HEK293 (cell line): ENCODE data around the gene SLAMF1.

ENCODE experiments used
- CTCF ChIA-PET: fragments of 350-600 bp; formaldehyde crosslinking; extraction: SDS; loops from one replicate; lab custom pipeline; 2021; ENCODE audit warnings: antibody characterized with exemption; lab: Yijun Ruan, JAX
- POLR2A ChIA-PET: fragments of 300-600 bp; formaldehyde crosslinking; extraction: SDS; loops from one replicate; lab custom pipeline; 2020; ENCODE audit warnings: antibody characterized with exemption, inconsistent platforms; lab: Yijun Ruan, JAX
- H3K27ac ChIP-seq: fragments of 200-500 bp; sonication (Bioruptor generic); 2 replicates; pipeline ENCODE4 v1.5.1; 2014; ENCODE audit warnings: low read depth, low read length, control low read depth, inconsistent platforms; ENCODE audit errors: extremely low read depth
- H3K36me3 ChIP-seq, 2 experiments: fragments of 200-500 bp in 1 of 2; sonication (Bioruptor generic) in 1 of 2; 1 replicate in 1 of 2; 2 replicates in 1 of 2; pipeline ENCODE4 v1.5.1; 2014 to 2017; ENCODE audit warnings: inconsistent platforms in 2 of 2, low read length in 2 of 2; ENCODE audit not compliant: control insufficient read depth in 2 of 2, insufficient read depth in 1 of 2
- H3K4me1 ChIP-seq: fragments of 200-500 bp; sonication (Bioruptor generic); 2 replicates; pipeline ENCODE4 v1.5.1; 2014; ENCODE audit warnings: mild to moderate bottlenecking, low read length, inconsistent platforms; ENCODE audit not compliant: control insufficient read depth, insufficient read depth
- H3K4me3 ChIP-seq: 2 replicates; pipeline ENCODE4 v1.5.1; 2011; ENCODE audit warnings: low read depth, mild to moderate bottlenecking, control low read depth, low read length, moderate library complexity
- H3K9me3 ChIP-seq: fragments of 200-500 bp; sonication (Bioruptor generic); 2 replicates; pipeline ENCODE4 v1.5.1; 2014; ENCODE audit warnings: low read depth, low read length, inconsistent platforms; ENCODE audit not compliant: control insufficient read depth, insufficient read depth
- BCL11A ChIP-seq: fragments of 450-650 bp; formaldehyde crosslinking; IDR thresholded peaks from 2 replicates; pipeline ENCODE4 v1.5.1; 2016; ENCODE audit warnings: low read depth, missing biosample characterization, missing genetic modification characterization
- EGR2 ChIP-seq: fragments of 450-650 bp; formaldehyde crosslinking; IDR thresholded peaks from 2 replicates; pipeline ENCODE4 v1.5.1; 2016; ENCODE audit warnings: low read depth, missing biosample characterization, missing genetic modification characterization
- GLI4 ChIP-seq: fragments of 450-650 bp; formaldehyde crosslinking; IDR thresholded peaks from 2 replicates; pipeline ENCODE4 v1.5.1; 2016; ENCODE audit warnings: missing biosample characterization, missing genetic modification characterization
- HOXD13 ChIP-seq: sonication (generic); formaldehyde crosslinking; IDR thresholded peaks from 2 replicates; pipeline ENCODE4 v1.8.0; 2022; ENCODE audit warnings: missing genetic modification reagents, borderline replicate concordance
- SETDB1 ChIP-seq: IDR thresholded peaks from one replicate; pipeline ENCODE4 v1.6.1; 2017; ENCODE audit warnings: mild to moderate bottlenecking, low read length, moderate library complexity, mixed read lengths; ENCODE audit not compliant: insufficient read length
- SP3 ChIP-seq: fragments of 450-650 bp; formaldehyde crosslinking; IDR thresholded peaks from 2 replicates; pipeline ENCODE4 v1.5.1; 2016; ENCODE audit warnings: missing biosample characterization, missing genetic modification characterization
- SP7 ChIP-seq: fragments of 450-650 bp; formaldehyde crosslinking; IDR thresholded peaks from 2 replicates; pipeline ENCODE4 v1.5.1; 2016; ENCODE audit warnings: missing biosample characterization, missing genetic modification characterization
- ZNF112 ChIP-seq: fragments of 450-650 bp; formaldehyde crosslinking; IDR thresholded peaks from 2 replicates; pipeline ENCODE4 v1.5.0; 2017; ENCODE audit warnings: missing biosample characterization, missing genetic modification characterization
- ZNF155 ChIP-seq: fragments of 450-650 bp; formaldehyde crosslinking; IDR thresholded peaks from 2 replicates; pipeline ENCODE4 v1.5.1; 2016; ENCODE audit warnings: missing biosample characterization, missing genetic modification characterization
- ZNF174 ChIP-seq: fragments of 450-650 bp; formaldehyde crosslinking; IDR thresholded peaks from 2 replicates; pipeline ENCODE4 v1.5.0; 2017; ENCODE audit warnings: missing biosample characterization, mild to moderate bottlenecking, missing genetic modification characterization
- ZNF184 ChIP-seq: fragments of 450-650 bp; IDR thresholded peaks from 2 replicates; pipeline ENCODE4 v1.5.1; 2018; ENCODE audit warnings: missing biosample characterization, mild to moderate bottlenecking, missing genetic modification characterization
- ZNF2 ChIP-seq: fragments of 450-650 bp; formaldehyde crosslinking; IDR thresholded peaks from 2 replicates; pipeline ENCODE4 v1.5.1; 2016; ENCODE audit warnings: missing biosample characterization, missing genetic modification characterization
- ZNF248 ChIP-seq: fragments of 450-650 bp; formaldehyde crosslinking; IDR thresholded peaks from 2 replicates; pipeline ENCODE4 v1.5.1; 2017; ENCODE audit warnings: missing biosample characterization, missing genetic modification characterization
- ZNF302 ChIP-seq: fragments of 450-650 bp; formaldehyde crosslinking; IDR thresholded peaks from 2 replicates; pipeline ENCODE4 v1.5.1; 2016; ENCODE audit warnings: missing biosample characterization, missing genetic modification characterization, low read depth
- ZNF37A ChIP-seq: fragments of 450-650 bp; IDR thresholded peaks from 2 replicates; pipeline ENCODE4 v1.5.1; 2018; ENCODE audit warnings: missing biosample characterization, missing genetic modification characterization
- ZNF621 ChIP-seq: fragments of 450-650 bp; formaldehyde crosslinking; IDR thresholded peaks from 2 replicates; pipeline ENCODE4 v1.5.1; 2017; ENCODE audit warnings: missing biosample characterization, missing genetic modification characterization
- ZNF664 ChIP-seq: fragments of 450-650 bp; formaldehyde crosslinking; IDR thresholded peaks from 2 replicates; pipeline ENCODE4 v1.5.1; 2016; ENCODE audit warnings: missing biosample characterization, missing genetic modification characterization
- ZNF707 ChIP-seq: fragments of 450-650 bp; formaldehyde crosslinking; IDR thresholded peaks from 2 replicates; pipeline ENCODE4 v1.5.1; 2016; ENCODE audit warnings: missing biosample characterization, missing genetic modification characterization
- ZNF747 ChIP-seq: fragments of 450-650 bp; formaldehyde crosslinking; IDR thresholded peaks from 2 replicates; pipeline ENCODE4 v1.5.1; 2016; ENCODE audit warnings: missing biosample characterization, missing genetic modification characterization
- ZNF76 ChIP-seq: fragments of 450-650 bp; formaldehyde crosslinking; IDR thresholded peaks from 2 replicates; pipeline ENCODE4; 2016; ENCODE audit warnings: low read depth, missing biosample characterization, missing genetic modification characterization, borderline replicate concordance
- TF ChIP-seq, protein P1 (sequence below): fragments of 450-650 bp; formaldehyde crosslinking; IDR thresholded peaks from 2 replicates; pipeline ENCODE4 v1.5.1; 2016; ENCODE audit warnings: missing biosample characterization, missing genetic modification characterization
- TF ChIP-seq, protein P2 (sequence below): fragments of 450-650 bp; formaldehyde crosslinking; IDR thresholded peaks from 2 replicates; pipeline ENCODE4 v1.5.1; 2016; ENCODE audit warnings: missing biosample characterization, missing genetic modification characterization
- TF ChIP-seq, protein P3 (sequence below): fragments of 450-650 bp; formaldehyde crosslinking; IDR thresholded peaks from 2 replicates; pipeline ENCODE4 v1.5.1; 2016; ENCODE audit warnings: missing biosample characterization, missing genetic modification characterization
- TF ChIP-seq, protein P4 (sequence below): fragments of 450-650 bp; formaldehyde crosslinking; IDR thresholded peaks from 2 replicates; pipeline ENCODE4 v1.5.1; 2016; ENCODE audit warnings: missing biosample characterization, missing genetic modification characterization
- TF ChIP-seq, protein P5 (sequence below): fragments of 450-650 bp; formaldehyde crosslinking; IDR thresholded peaks from 2 replicates; pipeline ENCODE4 v1.5.1; 2016; ENCODE audit warnings: missing biosample characterization, missing genetic modification characterization
- TF ChIP-seq, protein P6 (sequence below): sonication (generic); formaldehyde crosslinking; IDR thresholded peaks from 2 replicates; pipeline ENCODE4 v1.8.1; 2022; ENCODE audit warnings: mild to moderate bottlenecking, moderate library complexity, missing genetic modification reagents

Gene SLAMF1

DNA sequence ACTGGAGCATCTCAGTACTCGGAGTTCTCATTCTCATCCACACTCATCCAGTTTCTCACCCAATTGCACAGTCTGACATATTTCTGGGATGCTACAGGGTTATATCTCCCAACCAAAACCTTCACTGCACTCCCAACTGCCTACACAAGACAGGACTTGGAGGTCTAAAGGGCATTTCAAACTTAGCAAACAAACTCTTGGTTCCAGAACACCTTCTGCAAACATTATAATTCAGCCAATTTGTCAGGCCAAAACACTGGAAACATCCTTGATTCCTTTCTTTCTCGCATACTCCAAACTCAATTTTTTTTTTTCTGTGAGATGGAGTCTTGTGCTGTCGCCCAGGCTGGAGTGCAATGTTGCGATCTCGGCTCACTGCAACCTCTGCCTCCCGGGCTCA lies 7.9 kb downstream of the SLAMF1 start:
- H3K4me1 ChIP-seq = no peaks in the 10 kb centered on the region
- H3K4me3 ChIP-seq = no peak overlapping the region
- no peaks in the 10 kb centered on the region for H3K36me3 ChIP-seq
- POLR2A ChIA-PET = no interaction called here
- no peaks in the 10 kb centered on the region for H3K9me3 ChIP-seq
- CTCF ChIA-PET = interaction anchor here (0.6 kb wide), 1 partner anchor 327 kb away, joined by 3 read pairs; no protein-coding TSS in a partner anchor
- no peak overlapping the region for H3K27ac ChIP-seq
- TF ChIP-seq ZNF621 (no peak), HOXD13 (CRISPR knock-in tag) (no peak), ZNF112 (tag by site-specific recombination) (no peak)
- TF ChIP-seq, all 188 proteins: peak for 0

DNA sequence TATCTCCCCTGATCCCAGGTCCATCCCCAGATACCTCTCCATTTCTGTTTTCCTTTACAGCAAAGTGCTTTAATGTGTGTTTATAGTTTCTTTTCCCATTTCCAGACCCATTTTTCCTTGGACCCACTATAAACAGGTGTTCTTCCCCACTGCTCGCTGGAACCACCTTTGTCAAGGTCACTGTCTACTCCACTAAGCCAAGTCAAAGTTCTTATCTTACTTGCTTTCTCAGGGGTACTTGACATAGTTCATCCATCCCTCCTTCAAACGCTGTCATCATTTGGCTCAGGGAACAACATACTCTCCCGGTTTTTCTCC lies 8.3 kb downstream of the SLAMF1 start:
- H3K36me3 ChIP-seq = no peaks in the 10 kb centered on the region
- no peak overlapping the region for H3K4me3 ChIP-seq
- H3K4me1 ChIP-seq = no peaks in the 10 kb centered on the region
- H3K9me3 ChIP-seq = no peaks in the 10 kb centered on the region
- CTCF ChIA-PET = interaction anchor here (0.6 kb wide), 1 partner anchor 328 kb away, joined by 3 read pairs; no protein-coding TSS in a partner anchor
- no peak overlapping the region for H3K27ac ChIP-seq
- POLR2A ChIA-PET = no interaction called here
- no peak for TF ChIP-seq ZNF248
- TF ChIP-seq, protein P1, sequence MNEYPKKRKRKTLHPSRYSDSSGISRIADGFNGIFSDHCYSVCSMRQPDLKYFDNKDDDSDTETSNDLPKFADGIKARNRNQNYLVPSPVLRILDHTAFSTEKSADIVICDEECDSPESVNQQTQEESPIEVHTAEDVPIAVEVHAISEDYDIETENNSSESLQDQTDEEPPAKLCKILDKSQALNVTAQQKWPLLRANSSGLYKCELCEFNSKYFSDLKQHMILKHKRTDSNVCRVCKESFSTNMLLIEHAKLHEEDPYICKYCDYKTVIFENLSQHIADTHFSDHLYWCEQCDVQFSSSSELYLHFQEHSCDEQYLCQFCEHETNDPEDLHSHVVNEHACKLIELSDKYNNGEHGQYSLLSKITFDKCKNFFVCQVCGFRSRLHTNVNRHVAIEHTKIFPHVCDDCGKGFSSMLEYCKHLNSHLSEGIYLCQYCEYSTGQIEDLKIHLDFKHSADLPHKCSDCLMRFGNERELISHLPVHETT = no peak
- TF ChIP-seq, protein P2, sequence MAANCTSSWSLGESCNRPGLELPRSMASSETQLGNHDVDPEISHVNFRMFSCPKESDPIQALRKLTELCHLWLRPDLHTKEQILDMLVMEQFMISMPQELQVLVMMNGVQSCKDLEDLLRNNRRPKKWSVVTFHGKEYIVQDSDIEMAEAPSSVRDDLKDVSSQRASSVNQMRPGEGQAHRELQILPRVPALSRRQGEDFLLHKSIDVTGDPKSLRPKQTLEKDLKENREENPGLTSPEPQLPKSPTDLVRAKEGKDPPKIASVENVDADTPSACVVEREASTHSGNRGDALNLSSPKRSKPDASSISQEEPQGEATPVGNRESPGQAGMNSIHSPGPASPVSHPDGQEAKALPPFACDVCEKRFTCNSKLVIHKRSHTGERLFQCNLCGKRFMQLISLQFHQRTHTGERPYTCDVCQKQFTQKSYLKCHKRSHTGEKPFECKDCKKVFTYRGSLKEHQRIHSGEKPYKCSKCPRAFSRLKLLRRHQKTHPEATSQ (tag by site-specific recombination) = no peak
- TF ChIP-seq ZNF707 (tag by site-specific recombination) = no peak
- no peak for TF ChIP-seq ZNF184 (tag by site-specific recombination)
- TF ChIP-seq EGR2 = no peak
- TF ChIP-seq ZNF155 (tag by site-specific recombination) = no peak
- TF ChIP-seq, protein P3, sequence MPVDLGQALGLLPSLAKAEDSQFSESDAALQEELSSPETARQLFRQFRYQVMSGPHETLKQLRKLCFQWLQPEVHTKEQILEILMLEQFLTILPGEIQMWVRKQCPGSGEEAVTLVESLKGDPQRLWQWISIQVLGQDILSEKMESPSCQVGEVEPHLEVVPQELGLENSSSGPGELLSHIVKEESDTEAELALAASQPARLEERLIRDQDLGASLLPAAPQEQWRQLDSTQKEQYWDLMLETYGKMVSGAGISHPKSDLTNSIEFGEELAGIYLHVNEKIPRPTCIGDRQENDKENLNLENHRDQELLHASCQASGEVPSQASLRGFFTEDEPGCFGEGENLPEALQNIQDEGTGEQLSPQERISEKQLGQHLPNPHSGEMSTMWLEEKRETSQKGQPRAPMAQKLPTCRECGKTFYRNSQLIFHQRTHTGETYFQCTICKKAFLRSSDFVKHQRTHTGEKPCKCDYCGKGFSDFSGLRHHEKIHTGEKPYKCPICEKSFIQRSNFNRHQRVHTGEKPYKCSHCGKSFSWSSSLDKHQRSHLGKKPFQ (tag by site-specific recombination) = no peak
- no peak for TF ChIP-seq BCL11A (tag by site-specific recombination)
- no peak for TF ChIP-seq SETDB1
- TF ChIP-seq ZNF302 (tag by site-specific recombination) = no peak
- TF ChIP-seq, protein P4, sequence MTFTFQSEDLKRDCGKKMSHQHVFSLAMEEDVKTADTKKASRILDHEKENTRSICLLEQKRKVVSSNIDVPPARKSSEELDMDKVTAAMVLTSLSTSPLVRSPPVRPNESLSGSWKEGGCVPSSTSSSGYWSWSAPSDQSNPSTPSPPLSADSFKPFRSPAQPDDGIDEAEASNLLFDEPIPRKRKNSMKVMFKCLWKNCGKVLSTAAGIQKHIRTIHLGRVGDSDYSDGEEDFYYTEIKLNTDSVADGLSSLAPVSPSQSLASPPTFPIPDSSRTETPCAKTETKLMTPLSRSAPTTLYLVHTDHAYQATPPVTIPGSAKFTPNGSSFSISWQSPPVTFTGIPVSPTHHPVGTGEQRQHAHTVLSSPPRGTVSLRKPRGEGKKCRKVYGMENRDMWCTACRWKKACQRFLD (tag by site-specific recombination) = no peak
- TF ChIP-seq ZNF76 (tag by site-specific recombination) = no peak
- TF ChIP-seq ZNF174 = no peak

DNA sequence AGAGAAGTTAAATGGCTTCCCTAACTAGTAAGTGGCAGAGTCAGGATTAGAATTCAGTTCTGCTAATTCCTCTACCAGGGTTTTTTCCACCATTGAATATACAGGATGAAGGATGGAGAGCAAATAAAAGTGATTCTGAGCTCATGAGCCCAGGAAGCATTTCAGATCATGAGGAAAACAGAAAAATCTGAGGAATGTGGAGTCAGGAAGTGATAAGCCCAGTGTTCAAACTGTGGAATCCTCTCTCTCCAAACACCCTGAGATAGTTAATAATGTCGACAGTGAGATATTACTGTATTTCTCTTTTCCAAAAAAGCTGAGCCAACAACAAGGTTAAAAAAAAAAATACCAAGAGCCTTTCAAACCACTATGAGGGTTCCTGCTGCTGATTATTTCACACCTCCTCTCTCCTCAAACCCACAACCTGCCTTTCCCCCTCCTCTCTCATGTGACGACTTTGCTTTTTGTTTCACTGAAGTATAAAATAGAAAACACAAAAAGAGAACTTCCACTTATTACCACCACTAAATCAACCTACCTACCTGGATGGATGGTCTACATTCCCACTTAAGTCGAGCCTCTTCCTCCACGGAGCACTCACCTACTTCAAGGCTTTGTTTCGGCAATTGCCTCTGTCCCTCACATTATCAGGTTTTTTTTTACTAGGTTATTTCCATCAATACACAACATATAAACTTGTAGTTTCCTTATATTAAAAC lies 8.9 kb downstream of the SLAMF1 start:
- Histone ChIP-seq H3K4me1 (no peaks in the 10 kb centered on the region), H3K4me3 (no peak overlapping the region), H3K27ac (no peak overlapping the region), H3K9me3 (no peaks in the 10 kb centered on the region), H3K36me3 (no peaks in the 10 kb centered on the region)
- POLR2A ChIA-PET = no interaction called here
- CTCF ChIA-PET = no interaction called here
- no peak for TF ChIP-seq ZNF664
- TF ChIP-seq, protein P5, sequence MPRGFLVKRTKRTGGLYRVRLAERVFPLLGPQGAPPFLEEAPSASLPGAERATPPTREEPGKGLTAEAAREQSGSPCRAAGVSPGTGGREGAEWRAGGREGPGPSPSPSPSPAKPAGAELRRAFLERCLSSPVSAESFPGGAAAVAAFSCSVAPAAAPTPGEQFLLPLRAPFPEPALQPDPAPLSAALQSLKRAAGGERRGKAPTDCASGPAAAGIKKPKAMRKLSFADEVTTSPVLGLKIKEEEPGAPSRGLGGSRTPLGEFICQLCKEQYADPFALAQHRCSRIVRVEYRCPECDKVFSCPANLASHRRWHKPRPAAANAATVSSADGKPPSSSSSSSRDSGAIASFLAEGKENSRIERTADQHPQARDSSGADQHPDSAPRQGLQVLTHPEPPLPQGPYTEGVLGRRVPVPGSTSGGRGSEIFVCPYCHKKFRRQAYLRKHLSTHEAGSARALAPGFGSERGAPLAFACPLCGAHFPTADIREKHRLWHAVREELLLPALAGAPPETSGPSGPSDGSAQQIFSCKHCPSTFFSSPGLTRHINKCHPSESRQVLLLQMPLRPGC (tag by site-specific recombination) = no peak
- TF ChIP-seq ZNF747 (tag by site-specific recombination) = no peak
- no peak for TF ChIP-seq SP7 (tag by site-specific recombination)
- TF ChIP-seq, protein P6, sequence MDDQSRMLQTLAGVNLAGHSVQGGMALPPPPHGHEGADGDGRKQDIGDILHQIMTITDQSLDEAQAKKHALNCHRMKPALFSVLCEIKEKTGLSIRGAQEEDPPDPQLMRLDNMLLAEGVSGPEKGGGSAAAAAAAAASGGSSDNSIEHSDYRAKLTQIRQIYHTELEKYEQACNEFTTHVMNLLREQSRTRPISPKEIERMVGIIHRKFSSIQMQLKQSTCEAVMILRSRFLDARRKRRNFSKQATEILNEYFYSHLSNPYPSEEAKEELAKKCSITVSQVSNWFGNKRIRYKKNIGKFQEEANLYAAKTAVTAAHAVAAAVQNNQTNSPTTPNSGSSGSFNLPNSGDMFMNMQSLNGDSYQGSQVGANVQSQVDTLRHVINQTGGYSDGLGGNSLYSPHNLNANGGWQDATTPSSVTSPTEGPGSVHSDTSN (CRISPR knock-in tag) = no peak
- no peak for TF ChIP-seq ZNF2 (tag by site-specific recombination)
- no peak for TF ChIP-seq GLI4 (tag by site-specific recombination)
- no peak for TF ChIP-seq SP3 (tag by site-specific recombination)
- no peak for TF ChIP-seq ZNF37A (tag by site-specific recombination)
